HG03342 (cell line): ENCODE measurements around the gene REXO2.

Source experiments
- ATAC-seq: cut with Tn5 transposase; IDR thresholded peaks from one replicate; pipeline ENCODE4 v1.9.1; 2021; ENCODE audit warnings: mild to moderate bottlenecking, moderate library complexity; ENCODE audit not compliant: unreplicated experiment

Gene REXO2

DNA sequence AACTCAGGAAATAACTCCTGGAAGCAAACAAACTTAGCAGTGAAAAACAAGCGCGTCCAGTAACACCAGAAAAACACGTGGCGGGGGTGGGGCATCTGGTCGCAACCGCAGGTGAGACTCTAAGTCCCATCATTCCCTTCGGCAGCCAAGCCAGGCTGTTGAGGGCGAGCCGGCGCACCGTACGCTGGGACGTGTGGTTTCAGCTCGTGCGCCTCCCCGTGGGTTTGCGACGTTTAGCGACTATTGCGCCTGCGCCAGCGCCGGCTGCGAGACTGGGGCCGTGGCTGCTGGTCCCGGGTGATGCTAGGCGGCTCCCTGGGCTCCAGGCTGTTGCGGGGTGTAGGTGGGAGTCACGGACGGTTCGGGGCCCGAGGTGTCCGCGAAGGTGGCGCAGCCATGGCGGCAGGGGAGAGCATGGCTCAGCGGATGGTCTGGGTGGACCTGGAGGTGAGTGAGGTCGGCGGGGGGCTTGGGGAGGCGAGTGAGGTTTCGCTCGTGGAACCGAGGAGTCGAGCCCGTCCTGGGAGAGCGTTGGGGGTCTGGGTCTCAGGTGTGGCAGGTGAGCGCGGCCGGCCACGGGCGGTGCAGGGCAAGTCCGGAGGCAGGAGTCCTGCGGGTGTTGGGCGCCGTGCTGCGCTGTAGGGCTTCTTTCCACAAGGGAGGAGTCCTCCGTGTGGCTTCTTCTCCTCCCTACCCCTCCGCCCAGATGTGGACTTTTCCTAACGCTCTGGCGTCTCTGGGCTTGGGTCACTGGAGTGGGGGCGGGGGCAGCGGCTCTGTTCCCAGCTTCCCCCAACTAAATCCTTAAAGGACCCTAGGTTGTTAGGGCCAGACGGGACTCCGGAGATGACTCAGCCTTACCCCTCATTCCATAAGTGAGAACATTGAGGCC lies at the start of gene REXO2:
Gene REXO2, plus strand, starts transcription at position 239 of the 892 bp plus-strand sequence. Its CDS starts 62 bp downstream, at position 301.
- peak; percentile 100 for ATAC-seq

DNA sequence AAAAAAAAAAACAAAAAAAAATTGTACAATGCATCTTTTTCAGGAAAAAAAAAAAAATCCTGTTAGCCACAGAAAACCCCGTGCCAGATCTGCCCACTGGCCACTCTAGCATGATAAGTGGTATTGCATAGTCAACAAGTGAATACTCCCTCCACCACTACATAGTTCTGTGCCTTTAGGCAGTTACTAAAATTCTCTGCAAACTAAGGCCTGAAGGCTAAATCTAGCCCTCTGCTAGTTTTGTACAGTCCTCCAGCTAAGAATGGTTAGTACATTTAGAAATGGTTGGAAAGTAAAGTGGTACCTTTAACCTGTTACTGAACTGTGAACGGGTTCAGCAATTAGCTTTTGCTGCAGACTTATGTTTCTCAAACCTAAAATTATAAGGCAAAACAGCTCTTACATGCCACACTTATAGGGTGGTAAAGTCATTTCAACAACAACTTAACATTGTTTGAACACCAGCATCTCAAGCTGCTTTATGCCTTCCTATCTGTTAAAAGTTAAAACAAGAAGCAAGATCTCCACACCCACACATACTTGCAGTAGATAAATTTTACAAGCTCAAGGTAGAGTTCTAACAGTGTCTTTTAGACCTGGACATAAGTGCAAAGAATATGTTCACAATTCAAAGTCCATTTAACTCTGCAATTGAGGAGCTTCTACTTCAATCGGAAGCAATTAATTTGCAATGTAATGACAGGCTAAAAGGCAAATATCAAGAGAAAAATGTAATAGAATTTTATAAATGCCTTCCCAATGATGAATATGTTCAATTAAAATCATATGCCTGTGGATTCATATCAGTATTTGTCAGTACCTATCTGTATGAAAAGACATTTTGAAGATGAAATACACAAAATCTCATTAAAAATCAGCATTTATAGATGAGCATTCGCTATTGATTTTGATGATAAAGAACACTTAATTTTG lies 46.3 kb upstream of the REXO2 start:
- no peak for ATAC-seq

DNA sequence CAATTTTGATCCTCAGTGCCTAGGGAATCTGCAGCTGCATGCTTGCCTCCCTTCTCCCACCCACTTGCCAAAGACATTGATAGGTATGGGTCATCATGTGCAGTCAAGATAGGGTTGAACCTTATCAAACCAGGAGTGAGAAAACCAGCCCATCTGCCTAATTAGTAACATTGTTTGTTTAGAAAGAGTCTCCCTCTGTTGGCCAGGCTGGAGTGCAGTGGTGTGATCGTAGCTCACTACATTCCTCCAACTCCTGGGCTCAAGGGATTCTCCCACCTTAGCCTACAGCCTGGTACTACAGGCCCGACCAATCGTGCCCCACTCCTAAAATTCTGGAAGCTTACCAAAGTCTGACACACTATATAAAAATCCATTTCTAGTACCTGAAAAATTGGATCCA lies 43.5 kb upstream of the REXO2 start:
- no peak for ATAC-seq

DNA sequence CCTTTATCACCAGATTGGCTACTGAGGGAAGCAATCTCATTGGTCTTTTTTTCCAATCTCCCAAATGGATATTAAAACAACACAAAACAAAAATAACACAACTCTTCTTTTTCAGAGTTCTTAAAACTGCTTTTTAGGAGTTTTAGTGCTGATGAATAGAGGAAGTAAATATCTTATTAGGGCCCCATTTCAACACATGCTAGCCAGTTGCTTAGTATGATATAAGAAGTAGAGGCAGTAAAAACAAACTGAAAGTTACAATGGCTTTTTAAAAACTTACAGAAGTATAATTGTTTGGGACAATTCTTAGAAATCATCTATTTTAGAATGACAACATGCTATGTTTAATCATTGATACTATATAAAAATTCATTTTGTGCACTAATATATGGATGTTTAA lies 42.4 kb upstream of the REXO2 start:
- no peak for ATAC-seq

DNA sequence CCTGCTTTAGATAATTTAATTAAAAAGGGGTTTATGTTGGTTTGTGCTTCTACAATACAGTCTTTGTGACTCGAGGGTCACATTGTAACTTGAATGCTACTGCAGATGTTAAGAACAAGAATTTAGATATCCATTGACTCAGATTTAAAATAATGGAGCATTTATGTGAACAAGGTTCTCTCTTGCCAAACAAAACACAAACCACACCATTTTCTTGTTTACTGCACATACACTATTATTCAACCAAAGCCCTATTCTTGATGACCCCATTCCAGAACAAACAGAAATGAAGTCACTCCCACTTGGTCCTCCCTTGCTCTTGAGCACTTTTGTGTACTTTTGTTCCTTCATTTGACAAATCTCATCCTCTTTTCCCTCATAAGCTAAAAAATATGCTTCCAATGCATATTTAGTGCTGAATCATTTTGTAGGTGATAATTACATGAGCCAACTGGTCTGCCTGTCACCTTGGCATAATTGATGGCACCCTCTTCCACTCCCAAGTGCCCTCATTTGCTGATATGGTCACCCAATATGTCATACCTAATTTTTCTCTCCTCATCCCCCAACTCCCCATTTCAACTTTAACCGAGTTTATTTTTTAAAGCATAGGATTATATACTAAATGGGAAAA lies 41.8 kb upstream of the REXO2 start:
- ATAC-seq: no peak

DNA sequence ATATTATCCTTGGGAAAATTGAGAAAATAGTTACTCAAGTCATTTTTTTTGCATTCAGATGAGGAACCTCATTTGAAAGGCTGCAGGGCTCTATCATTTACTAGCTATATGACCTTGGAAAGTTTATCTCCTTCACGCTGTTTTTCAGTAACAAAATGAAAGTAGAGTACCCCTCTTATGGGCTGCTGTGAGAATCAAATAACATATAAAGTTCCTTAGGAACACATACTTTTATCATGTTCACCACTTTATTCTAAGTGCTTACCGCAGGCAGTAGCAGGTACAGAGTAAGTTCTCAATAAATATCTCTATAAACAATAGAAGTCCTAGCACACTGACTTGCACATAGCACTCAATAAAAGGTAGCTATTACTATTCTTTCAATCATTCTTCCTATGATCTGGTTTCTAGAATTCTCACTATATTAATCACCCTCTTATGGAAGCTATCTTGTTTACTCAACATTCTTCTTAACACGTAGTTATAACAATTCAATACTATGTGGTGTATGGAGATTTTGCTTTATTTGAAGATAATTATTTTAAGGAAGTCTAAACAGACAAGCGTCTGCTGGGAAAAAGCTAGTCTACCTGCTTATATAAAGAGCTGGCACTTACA lies 40.9 kb upstream of the REXO2 start:
- ATAC-seq: no peak

DNA sequence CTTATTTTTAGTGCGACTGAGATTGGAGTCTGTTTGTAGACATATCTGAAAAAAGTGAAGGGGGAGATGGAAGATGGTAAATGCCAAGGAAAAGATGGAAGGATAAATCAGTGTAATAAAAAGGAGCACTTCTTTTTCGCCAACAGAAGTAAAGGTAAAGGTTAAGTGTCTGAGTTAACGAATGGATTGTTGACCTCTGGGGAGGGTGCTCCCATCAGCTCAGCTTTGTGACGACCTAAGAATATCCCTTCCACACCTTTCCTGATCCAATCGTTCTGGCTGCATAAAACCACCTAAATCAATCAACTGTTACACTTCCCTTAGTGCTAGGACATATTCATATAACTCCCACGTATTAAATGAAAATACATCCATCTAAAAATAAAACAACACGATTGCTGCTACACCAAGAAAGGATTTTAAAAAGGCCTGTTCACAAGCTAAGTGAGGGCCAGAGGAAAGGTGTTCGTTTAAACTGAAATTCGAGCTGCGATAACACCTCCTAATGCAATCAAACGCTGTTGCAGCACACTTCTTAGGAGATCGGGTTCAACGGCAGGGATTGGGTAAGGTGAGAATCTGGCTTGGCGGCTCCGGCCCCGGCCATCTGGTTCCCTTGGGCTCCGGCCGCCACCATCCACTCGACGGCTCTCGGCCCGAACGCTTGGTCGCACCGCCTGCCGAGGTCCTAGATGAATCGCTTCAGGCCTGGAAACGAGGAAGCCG lies 39.6 kb upstream of the REXO2 start:
- ATAC-seq: peak; percentile 27

DNA sequence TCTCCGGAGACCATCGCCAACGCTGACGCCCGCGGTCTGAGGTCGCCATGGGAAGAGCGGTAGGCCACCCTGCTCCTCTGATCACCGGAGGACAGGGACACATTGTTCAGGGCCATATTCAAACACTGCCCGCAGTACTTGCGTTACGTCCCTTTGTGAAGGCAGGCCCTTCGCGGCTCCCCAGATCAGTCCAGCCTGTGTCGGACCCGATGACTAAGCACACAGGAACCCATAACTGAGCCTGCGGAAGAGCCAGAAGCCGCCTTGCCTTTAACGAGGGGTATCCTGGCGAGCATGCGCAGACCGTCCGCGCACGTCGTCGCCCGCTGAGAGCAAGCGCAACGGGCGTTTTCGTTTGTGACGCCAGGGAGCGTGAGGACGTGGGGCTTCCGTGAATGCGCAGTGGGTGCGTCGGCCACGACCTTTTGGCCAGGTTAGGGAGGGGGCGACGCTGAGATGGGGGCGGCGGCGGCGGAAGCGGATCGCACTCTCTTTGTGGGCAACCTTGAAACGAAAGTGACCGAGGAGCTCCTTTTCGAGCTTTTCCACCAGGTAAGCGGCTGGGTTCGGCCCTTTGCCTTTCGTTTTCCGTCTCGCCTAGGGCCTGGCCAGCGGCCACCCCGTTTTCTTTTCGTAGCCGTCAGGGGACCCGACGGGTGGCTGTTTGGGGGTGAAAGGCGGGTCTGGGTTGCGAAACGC lies 38.9 kb upstream of the REXO2 start, which contains the start of the genes C11orf71 and RBM7:
Gene C11orf71, minus strand, starts transcription at position 296 of the 699 bp plus-strand sequence. Its CDS starts 180 bp downstream, at position 116.
Gene RBM7, plus strand, starts transcription at position 451 of the 699 bp plus-strand sequence. Its CDS starts 6 bp downstream, at position 457.
- ATAC-seq: peak; percentile 93

DNA sequence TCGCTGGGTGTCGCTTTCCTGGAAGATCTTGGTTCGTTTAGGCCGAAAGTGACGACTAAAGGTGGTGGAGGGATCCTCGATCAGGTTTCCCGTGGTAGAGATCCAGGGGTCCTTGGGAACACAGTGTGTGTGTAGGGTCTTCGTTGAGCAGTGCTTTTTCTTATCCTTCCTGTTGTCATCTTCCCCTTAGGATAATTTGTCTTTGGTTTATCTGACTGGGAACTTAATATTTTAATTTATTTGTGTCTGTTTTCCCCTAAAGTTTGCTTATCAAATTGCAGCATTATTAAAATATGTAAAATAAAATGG lies 38.4 kb upstream of the REXO2 start:
- no peak for ATAC-seq

DNA sequence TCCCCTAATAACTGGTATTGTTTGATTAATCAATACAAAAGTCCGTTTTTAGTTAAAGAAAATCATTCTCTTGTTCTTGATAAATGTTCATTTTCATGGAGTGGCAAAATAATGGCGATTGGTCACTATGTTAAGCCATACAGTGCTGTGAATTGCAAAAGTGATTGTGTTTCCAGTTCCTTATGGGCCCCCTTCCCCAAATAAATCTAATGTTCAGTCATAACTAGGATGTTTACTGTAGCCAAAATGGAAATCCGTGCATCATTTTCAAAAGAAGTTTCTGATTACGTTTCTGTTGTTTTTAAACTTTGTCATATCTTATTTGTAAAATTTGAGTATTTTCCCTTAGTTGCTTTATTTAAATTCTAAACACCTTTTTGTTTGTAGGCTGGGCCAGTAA lies 38.0 kb upstream of the REXO2 start:
- ATAC-seq: no peak

DNA sequence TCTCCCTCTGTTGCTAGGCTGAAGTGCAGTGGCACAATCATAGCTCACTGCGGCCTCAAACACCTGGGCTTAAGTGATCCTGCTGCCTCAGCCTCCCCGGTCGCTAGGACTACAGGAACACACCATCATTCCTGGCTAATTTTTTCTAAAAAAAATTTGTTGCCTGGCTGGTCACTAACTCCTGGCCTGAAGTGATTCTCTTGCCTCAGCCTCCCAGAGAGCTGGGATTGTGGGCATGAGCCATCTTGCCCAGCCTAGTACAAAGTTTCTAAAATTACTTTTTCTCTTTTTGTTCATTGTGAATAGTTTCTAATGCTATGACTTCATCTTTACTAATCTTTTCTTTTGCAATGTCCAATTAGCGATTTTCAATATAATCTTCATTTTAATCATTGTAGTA lies 26.3 kb upstream of the REXO2 start:
- no peak for ATAC-seq

DNA sequence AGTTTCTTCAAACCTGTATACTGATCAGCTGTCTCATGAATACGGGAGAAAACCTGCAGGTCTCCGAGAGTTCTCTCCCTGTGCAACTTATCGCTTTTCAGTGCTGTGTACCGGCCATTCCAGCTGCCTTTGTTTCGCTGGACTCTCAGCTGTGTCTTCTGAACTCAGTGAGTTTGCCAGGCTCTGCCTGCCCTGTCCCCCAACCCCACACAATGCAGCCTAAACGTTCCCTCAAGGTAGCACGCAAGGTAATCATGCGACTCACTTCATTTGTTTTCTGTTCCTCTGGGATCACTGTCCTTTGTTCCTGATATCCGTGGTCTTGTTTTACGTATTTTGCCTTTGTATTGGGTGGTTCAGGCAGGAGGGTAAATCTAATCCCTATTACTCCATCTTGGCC lies 25.3 kb upstream of the REXO2 start:
- ATAC-seq: no peak

DNA sequence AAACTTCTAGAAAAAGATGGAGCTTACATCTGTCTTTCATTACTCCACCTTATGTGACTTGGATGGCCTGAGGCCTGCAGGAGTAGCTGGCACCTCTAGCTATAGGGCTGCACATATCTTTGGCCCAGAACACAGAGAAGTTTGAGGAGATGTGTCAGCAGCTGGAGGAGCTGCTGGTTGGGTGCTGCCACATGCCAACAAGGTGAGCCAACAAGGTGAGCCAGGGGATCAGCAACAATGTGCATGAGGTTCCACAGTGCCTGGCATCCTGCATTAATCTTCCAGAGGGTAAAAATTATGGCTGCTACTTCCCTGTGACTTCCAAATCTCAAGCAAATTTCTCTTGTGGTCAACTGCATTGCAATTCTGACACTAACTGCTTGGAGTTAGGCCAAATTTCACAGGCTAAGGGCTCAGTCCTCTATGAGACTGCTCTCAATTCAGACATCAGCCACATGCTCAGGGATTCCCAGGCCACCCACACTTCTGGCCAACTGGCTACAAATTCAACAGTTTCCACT lies 22.8 kb upstream of the REXO2 start:
- no peak for ATAC-seq

DNA sequence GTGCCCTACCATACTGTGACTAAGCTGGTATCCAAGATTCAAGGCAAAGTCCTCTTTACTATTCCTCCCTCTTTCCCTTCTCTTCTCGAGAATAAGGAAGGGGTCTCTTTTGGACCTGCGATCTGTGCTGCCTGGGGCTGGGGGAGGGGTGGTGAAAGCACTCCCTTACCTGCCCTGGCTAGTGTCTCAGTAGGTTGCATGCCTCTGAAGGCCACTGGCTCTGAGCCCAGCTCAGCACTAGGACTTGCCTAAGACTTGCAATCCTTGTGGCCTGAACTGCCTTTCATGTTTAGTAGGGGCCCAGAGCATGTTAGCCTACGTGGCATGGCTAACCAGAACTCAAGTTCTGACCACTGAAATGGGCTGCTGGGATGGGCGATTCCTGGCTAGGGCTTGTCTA lies 13.0 kb upstream of the REXO2 start:
- no peak for ATAC-seq

DNA sequence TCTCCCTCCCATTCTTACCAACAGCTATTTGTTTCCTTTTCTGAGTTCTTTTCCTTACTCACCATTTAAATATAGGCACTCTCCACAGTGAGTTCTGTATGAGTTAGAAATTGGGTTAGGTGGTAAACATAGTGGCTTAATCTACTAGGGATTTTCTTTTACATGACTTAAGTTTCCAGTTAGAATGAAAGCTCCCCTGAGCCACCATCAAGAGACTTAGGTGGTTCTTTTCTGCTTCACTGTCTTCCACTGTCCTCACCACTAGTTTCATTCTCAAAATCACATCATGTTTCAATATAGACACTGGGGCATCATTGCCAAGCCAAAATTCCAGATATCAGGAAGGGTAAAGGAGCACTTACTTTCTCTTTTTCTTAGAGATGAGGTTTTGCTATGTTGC lies 9.0 kb upstream of the REXO2 start:
- ATAC-seq: no peak

DNA sequence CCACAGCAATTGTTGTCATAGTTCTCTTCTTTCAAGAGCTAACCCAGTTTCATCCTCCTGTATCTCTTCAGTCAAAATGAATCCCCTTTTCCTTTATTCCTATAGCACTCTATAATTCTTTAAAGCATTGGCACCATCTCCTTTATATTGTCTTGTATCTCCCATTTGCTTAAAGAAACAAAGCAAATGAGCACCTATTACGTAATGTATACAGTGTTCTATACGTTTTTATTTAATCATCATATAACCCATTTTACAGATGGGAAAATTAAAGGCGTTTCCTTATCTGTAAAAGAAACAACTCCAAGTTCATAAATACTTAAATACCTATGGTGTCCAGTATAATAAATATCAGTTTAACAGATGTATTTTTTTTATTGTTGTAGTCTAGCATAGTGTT lies 6.4 kb upstream of the REXO2 start:
- ATAC-seq: no peak

DNA sequence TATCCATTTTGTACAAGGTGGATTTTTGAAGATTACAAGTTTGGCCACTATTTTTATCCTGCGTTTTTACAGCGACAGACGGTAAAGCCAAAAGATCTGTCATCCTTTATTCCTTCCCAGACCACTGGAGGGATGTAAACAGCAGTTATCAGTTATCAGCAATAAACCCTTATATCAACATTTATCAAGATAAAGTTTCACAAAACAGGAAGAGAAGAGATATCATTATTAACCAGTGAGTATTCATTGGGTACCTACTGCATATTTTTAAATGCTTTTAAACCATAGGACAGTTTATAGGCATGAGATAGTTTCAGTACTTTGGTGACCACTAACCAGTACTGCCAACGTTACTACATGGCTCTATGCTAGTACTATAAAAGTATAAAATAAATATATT lies 5.9 kb upstream of the REXO2 start:
- ATAC-seq: no peak

DNA sequence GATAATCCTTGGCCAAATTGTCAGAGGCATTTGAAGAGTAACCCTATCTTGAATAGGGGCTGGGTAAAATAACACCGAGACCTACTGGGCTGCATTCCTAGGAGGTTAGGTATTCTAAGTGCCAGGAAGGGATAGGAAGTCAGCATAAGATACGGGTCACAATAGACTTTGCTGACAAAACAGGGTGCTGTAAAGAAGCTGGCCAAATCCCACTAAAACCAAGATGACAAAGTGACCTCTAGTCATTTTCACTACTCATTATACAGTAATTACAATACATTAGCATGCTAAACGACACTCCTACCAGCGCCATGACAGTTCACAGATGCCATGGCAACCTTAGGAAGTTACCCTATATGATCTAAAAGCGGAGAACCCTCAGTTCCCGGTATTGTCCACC lies 964 bp upstream of the REXO2 start:
- no peak for ATAC-seq

DNA sequence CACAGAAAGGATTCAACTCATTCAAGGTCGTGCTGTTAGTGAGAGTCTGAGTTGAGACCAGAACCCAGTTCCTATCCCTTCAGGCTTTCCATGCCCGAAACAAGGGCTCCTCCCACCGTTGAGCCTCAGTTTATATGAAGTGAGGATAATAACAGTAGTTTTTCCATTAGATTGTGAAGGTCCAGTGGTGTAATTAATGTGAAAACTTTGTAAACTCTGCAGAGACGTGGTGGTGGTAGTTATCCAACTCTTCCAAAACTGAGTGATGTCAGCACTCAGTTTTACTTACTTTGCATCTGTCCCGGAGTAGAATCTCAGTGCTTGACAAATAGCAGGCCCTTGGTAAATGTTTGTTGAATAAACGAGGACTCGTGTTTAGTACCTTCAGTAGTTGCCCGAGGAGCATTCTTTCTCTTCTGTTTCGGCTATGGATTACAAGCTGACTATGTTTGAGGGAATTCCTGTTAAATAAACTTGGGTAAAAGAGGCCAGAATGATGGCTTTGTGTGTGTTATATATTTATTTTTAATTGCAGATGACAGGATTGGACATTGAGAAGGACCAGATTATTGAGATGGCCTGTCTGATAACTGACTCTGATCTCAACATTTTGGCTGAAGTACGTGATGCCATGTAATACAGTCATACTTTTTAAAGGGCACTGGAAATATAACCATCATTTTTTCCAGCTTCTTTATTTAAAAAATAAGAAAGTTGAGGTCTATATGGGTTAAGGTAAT lies 1.0 kb downstream of the REXO2 start:
- ATAC-seq: no peak
